ENCODE data around the gene GNG12.

GRCh38 chr1:67652800-67653199, 180.5 kb downstream of the GNG12 start:
- no peak for TF ChIP-seq POLR2A (IDR thresholded peaks at IDR 0.05; ENCODE audit: low read depth, low read length)
- no peak for TF ChIP-seq POLR2AphosphoS5 (IDR thresholded peaks at IDR 0.05; ENCODE audit: low read depth, low read length)
